GM21447 (cell line): ENCODE measurements around the gene COL20A1.
"Not testable (repeated sequence)": the region's sequence is repeated elsewhere in the genome, so short reads cannot be mapped to it uniquely, and the experiment has no call there.

Experiments used
- ATAC-seq: cut with Tn5 transposase; IDR thresholded peaks from one replicate; pipeline ENCODE4 v1.9.1; 2021; ENCODE audit not compliant: unreplicated experiment

COL20A1 gene

DNA sequence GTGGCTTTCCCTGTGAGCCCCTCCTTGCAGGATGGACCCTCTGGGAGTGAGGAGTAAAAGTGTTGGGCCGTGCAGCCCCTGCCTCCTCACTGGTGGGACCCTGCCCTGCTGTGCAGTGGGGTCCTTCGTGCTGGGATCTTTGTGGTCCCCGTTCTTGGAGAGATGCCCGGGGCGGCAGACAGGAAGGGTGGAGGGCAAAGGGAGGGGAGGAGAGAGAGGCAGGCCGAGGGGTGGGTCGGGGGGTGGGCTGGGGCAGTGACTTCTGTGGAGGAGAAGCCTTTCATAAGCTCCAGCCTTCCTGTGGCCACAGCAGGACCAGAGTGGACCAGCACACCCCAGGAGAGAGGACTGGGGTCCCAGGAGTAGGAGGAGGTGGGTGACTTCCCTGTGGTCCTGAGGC is at the start of gene COL20A1:
Gene COL20A1 (plus strand): TSS at position 283 of the 400 bp plus-strand sequence. CDS start 1,922 bp downstream, outside the sequence.
- no peak for ATAC-seq

DNA sequence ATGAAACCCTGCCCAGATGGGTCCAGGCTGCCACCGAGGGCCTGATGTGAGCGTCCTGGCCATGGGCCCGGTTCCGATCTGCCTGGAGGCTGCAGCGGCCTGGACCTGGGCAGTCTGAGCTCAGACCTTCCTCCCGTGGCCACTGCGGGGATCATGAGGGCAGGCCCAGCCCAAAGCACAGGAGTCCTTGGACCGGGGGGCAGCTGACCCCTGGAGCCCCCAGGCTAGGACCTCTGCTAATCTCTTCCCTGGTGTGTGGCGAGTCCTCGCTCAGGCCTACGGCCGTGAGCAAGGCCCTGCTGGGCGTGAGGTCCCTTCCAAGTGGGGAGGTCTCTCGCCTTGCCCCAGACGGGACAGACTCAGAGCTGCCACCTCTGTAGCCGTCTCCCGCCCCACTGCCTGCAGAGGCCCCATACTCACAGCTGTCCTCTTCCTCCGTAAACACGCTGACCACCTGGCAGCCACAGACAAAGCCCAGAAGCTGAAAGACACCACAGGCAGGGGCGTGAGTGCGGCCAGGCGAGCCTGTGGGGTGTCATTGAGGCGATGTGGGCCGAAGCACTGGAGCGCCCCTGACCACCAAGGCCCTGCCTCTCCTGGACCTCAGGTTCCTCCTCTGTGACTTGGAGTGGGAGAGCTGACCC is 49.3 kb upstream of the COL20A1 start:
- ATAC-seq, result no peak

DNA sequence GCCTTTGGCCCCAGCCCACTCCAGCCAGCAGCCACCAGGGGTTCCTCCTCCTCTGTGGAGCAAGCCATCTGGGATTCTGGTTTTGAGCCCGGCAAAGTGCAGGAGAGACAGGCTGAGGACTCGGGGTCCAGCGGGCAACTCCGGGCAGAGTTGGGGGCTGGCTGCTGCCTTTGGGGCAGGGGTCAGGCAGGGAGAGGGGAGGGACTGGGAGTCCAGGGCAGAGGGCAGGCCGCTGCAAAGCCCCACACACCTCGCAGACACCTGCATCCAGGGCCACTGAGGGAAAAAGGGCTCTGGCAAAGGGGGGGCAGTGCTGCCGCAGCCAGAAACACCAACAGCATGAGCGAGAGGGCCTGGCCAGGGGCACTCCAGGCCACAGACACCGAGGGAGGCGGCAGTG is 48.5 kb upstream of the COL20A1 start:
- no peak for ATAC-seq

DNA sequence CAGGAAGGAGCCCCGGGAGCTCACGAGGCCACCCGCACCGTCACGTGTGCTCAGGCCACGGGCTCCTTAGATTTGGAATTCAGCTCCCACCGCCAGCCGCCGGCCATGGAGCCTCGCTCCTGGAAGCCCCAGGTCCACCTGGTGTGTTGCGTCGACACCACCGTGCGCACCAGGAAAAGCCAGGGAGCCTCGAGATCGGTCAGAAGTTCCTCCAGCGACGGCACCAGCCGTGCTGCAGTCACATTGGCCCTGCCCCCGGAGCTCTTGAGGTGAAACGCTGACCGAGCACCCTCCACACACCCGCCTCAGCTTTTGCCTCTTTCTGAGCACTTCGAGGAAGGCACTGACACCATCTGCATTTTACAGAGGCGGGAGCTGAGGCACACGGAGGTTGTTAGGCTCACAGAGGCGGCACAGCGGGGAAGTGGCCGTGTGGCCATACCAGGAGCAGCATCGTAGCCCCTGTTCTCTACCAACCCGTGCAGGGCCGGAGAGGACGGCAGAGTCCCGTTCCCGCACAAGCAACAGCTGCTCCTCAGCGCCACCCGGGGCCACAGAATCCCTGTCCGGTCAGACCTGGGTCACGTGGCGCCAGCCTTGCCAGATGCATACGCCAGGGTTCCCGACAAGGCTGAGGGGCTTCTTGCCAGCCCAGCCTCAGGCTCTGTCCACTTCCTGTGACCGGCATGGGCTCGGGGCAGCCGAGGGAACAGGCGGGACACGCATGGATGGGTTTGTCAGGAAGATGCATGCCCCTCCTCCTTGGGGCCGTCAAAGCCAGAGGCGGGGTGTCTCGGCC is 46.3 kb upstream of the COL20A1 start:
- ATAC-seq, result no peak

DNA sequence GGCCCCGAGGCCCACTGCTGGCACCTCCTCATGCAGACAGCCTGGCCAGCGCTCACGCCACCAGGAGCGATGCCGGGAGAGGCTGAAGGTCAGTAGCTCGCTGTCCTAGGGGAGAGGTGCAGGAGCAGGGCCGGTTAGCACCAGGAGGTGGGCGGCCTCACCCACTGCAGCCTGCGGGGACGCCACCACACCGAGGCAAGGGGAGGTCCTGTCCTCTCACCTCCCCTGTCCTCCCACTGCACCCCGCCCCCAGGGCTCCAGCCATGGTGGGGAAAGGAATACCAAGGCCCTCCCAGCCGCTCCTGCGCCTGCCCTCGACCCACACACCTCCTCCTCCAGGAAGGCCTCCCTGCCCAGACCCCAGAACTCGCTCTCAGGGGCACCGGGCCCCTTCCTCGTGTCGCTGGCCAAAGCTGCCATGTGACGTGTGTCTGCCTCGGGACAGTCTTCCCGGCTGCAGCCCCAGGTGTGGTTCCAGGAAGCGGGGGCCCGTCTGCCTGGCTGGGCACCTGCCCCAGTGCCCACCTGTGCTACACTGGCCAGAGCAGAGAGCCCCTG is 45.2 kb upstream of the COL20A1 start:
- no peak for ATAC-seq

DNA sequence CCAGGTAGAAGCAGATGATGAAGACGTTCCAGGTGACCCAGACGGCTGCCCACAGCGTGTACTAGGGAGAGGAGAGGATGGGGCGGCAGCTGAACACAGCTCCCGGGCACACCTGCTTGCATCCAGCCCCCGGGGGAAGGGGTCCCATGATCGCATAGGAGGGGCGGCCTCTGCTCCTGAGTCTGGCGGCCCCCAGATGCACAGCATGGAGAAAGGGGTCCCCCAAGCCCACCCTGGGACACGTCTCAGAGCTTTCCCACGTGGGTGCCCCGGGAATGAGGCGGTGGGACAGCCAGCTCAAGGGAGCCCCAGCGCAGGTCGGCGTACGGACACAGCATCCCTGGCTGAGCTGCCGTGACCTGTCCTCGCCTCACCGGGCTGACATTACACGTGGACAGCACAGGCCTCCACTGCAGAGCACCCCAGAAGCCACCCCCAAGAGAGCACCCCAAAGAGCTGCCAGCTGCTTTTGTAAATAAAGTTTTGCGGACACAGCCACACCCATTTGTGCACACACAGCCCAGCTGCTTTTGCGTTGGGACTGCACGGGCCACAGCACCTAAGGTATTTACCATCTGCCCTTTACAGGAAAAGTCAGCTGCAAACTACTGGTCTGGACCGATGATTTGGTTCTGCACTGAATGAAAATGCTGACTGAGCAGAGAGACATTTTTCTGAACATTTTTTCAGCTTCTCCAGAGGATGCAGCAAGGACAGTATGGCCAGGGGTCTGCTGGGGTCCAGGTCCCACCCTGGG is 44.0 kb upstream of the COL20A1 start:
- no peak for ATAC-seq

DNA sequence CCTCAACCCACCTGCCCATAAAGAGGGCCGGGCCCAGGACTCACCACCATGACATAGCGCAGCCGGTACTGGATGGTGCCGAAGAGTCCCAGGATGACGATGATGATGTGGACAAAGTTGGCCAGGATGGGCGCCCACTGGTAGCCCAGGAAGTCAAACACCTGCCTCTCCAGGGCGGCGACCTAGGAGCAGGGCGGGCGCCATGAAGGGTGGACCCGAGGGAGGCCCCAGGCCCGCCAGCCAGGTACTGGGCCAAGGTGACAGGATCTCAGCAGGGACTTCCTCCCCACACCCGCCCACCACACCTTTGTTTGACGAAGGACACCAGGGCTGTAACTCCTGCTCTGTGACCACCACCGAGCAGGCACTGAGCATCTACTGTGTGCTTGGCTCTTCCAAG is 43.1 kb upstream of the COL20A1 start:
- ATAC-seq, result no peak

DNA sequence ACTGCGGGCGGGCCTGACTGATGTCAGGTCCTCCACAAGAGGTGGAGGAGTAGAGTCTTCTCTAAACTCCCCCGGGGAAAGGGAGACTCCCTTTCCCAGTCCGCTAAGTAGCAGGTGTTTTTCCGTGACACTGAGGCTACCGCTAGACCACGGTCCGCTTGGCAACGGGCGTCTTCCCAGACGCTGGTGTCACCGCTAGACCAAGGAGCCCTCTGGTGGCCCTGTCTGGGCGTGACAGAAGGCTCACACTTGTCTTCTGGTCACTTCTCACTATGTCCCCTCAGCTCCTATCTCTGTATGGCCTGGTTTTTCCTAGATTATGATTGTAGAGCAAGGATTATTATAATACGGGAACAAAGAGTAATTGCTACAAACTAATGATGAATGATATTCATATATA is 41.6 kb upstream of the COL20A1 start:
- not testable (repeated sequence) for ATAC-seq

DNA sequence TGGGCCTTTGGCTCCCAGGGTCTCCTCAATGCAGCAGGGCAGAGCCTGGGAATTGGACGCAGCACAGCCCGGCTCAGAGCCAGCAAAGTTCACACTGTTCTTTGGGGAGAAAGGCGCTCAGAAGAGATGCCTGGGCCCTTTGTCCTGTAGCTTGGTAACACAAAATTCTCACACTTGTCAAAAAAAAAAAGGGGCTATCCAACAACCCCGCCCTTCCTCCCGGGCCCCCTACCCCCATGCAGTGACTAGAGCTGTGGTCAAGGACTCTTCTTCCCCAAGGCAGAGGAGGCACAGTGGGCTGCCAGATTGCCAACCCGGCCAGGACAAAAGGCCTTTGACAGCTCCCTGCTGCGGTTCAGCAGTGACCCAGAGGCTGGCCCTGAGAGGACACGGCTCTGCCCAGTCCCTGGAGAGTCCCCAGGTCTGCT is 40.7 kb upstream of the COL20A1 start:
- no peak for ATAC-seq

DNA sequence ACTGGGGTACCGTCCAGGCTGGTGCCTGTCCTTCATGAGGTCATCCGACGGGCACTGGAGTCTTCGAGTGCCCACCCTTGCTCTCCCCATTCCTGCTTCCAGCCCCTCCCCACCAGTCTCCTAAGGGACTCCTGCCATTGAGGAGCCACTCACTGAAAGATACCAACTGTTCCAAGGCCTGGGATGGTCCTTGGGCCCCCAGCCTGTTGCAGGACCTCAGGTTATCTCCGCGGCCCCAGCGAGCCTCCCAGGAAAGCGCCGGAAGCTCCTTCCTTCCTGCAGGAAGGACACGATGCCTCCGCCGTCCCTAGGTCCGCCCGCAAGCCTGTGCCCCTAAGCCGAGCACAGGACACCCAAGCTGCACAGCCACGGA is 39.9 kb upstream of the COL20A1 start:
- ATAC-seq, result no peak

DNA sequence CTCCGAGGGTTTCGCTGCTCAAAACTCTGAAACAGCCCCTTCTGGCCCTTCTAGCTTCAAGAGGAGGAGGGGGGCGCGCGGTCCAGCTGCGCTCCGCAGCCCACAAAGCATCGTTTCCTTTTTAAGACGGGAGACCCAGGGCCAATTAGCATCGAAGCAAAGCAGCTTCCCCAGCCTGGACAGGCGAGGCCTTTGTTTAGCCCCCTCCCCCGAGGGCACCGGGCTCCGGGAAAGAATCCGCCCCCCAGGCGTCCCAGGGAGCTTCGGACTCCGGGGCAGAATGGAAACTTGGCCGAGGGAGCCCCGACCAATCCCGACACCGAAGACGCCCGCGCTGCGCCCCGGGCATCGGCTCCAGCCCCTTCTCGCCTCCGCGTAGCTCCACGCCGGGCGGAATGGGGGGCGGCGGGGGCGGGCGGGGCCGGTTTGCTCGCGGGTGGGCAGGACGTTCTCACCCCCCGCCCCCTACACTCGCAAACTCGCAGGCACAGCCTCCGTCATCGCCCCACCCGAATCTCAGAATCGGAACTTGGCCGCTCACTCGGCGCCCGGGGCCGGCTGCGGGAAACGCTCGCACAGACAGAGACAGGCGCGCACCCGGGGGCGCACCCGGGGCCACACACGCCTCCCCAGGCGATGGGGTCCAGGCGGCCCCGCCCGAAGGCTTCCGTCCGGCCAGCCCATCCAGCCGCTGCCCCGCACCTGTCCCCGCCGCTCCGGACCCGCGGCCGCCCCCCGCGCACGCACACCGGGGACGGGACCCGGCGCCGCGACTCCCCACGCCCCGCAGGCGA is 39.4 kb upstream of the COL20A1 start:
- no peak for ATAC-seq

DNA sequence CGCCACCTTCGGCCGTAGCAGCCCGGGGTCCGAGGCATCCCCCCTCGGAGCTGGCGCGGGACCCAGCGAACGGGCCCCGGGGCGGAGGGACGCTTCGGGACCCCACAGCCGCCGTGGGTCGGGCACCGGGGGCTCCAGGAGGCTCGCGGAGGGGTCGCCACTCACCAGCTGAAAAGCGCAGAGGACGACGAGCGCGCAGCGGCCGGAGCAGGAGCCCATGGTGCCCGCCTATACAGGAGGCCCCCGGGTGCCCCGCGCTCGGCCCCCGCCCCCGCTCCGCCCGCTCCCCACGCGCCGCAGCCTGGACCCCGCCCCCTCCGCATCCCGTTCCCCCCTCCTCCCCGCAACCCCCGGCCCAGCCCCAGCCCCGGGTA is 38.8 kb upstream of the COL20A1 start, which contains the start of gene NKAIN4:
Gene NKAIN4 (minus strand): TSS at position 232 of the 374 bp plus-strand sequence. CDS start 13 bp downstream, at position 219.
- ATAC-seq, result no peak

DNA sequence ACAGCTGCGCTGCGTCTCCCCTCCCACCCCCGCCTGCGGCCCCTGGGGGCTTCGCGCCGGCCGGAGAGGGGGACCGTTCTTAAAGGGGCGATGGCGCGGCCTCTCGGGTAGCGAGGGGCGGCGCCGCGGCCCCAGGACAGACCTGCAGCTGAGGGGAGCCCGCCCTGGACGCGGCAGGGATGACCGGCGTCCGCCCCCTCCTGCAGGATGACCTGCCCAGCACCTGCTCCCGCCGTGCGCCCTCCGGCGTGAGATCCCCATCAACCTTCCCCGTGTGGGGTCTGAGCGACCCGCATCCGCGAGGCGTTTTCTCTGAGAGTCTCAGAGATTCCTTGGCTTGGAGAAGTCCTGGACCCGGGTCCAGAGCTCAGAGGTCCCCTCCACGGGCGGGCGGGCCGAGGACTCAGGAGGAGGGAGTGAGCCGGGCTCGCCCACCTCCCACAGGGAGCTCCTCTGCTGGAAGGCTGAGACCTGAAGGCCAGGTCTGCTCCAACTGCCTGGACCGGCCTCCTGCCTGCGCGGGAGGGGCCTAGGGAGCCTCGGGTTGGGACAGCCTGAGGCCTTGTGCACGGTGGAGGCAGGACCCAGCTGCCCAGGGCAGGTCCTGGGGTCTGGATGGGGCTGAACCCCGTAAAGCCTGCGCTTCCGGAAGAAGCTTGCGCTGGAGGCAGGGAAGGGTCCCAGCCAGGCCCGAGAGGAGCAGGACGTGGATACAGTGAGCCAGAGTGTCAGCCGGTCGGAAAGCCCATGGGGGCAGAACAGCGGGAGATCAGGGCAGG is 38.2 kb upstream of the COL20A1 start:
- no peak for ATAC-seq

DNA sequence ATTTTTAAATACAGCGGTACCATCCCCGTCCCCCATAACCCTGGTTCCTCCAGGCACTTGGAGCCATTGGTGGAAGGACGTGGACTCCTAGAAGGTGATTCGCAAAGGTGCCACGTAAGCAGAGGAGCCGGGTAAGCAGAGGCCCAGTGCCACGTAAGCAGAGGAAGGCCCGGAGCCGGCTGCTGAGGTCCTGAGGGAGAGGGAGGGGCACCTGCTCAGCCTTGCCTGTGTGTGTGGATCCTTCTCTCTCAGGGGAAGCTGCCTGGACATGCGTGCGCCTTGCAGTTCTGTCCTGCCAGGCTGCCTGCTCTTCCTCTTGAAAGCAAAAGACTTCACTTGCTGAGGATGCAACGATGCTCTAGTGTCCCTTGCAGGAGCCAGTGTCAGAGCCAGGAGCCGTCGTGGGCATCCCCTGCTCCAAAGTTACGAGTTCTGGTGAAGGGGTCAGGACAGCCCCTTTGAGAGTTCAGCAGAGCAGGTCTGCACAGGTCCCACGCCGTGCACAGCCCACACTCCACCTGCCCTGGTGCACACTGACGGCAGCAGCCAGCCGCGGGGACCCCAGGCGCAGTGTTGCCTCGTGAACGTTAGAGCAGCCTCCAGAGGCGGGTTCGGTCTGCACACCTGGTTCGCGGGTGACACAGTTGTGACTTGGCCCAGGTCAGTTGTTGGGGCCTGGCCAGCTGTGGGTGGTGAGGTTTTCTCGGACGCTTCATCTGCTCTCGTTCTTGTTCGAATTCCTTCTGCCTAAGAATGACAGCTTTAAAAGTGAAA is 36.9 kb upstream of the COL20A1 start:
- no peak for ATAC-seq

DNA sequence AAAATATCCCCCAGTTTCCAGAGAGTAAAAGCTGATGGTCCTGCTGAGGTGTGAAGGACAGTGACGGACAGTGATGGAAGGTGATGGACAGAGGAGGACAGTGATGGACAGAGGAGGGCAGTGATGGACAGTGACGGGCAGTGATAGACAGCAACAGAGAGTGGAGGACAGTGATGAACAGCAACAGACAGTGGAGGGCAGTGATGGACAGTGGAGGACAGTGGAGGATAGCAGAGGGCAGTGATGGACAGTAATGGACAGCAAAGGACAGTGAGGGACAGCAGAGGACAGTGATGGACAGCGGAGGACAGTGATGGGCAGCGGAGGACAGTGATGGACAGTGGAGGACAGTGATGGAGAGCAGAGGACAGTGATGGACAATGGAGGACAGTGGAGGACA is 36.0 kb upstream of the COL20A1 start:
- ATAC-seq, result no peak

DNA sequence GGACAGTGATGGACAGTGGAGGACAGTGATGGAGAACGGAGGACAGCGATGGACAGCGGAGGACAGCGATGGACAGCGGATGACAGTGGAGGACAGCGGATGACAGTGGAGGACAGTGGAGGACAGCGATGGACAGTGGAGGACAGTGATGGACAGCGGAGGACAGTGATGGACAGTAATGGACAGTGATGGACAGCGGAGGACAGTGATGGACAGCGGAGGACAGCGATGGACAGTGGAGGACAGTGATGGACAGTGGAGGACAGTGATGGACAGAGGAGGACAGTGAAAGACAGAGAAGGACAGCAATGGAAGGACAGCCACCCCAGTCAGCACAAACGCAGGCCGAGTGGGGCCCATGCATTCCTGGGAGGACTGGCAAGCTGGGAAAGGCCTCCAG is 35.4 kb upstream of the COL20A1 start:
- no peak for ATAC-seq

DNA sequence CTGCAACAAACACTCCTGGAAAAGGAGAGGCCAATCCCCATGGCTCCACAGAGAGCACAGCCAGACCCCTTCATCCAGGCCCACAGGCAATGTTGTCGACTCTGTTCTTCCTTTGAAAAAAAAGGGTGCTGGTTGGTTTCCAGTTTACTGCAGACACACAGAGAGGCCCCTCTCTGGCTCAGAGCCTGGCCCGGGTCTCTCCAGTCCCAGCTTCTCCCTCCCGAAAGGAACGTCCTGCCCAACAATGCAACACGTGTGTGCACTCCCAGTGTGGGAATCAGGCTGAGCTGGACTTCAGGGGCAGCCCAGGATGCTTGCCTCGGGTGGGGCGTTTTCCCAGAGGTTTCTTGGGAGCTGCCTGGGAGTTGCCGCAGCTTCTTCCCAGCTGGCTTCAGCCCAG is 34.2 kb upstream of the COL20A1 start:
- ATAC-seq, result no peak

DNA sequence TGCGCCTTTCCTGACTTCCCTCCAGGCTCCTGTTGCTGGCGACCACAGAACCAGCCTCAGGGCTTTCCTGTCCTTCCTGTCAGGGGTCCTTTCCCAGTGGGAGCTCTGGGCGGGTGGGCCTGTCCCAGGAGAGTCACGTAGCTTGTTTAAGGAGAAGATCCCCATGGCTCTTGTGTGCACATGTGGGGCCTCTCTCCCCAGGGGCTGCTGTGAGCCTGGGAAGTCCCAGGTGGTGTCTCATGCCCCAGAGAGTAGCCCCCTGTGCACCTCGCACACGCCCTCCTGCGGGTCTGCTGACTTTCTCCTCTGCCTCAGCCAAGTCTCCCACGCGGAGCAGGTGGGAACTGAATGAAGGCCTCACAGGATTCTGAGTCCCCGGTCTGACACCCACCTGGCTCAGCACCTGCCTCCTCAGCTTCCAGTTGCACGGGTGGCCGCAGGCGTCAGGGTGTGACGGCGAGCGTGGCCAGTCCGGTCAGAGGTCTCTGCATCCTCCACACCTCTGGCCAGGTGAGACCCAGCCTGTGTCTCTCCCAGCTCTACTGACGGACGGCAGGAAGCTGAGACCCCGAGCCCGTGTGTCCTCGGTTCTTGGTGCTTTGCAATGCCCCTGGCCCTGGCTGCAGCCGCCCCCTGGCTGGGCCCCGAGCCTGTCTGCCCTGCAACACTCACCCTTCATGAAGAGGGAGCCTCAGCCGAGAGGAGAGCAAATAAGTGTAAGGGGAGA is 33.1 kb upstream of the COL20A1 start:
- ATAC-seq, result no peak

DNA sequence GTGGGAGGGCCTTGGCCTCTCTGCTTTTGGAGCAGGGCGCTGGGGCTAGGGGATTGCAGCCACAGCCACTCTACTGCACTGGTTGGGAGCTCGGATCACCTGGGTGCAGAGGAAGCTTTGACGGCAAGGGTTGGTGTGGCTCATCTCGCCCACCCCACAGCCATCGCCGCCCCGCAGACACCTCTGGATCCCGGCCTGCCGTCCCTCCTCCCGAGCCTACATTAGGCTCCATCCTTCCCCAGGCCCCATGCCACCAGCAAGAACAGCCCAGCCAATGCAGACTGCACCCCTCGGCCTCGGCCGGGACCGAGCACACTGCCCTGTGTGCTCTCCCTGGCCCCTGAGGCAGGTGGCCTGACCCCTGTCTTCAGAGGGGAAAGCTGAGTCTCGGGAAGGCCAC is 32.5 kb upstream of the COL20A1 start:
- no peak for ATAC-seq
